ENCODE data around the gene NOP56. TPM values are rescaled to one million over a fixed set of nuclear protein-coding genes. Genes with fewer than 3 reads are reported as not detected.

The NOP56 gene, protein sequence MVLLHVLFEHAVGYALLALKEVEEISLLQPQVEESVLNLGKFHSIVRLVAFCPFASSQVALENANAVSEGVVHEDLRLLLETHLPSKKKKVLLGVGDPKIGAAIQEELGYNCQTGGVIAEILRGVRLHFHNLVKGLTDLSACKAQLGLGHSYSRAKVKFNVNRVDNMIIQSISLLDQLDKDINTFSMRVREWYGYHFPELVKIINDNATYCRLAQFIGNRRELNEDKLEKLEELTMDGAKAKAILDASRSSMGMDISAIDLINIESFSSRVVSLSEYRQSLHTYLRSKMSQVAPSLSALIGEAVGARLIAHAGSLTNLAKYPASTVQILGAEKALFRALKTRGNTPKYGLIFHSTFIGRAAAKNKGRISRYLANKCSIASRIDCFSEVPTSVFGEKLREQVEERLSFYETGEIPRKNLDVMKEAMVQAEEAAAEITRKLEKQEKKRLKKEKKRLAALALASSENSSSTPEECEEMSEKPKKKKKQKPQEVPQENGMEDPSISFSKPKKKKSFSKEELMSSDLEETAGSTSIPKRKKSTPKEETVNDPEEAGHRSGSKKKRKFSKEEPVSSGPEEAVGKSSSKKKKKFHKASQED
- total RNA-seq, result 127 TPM

DNA sequence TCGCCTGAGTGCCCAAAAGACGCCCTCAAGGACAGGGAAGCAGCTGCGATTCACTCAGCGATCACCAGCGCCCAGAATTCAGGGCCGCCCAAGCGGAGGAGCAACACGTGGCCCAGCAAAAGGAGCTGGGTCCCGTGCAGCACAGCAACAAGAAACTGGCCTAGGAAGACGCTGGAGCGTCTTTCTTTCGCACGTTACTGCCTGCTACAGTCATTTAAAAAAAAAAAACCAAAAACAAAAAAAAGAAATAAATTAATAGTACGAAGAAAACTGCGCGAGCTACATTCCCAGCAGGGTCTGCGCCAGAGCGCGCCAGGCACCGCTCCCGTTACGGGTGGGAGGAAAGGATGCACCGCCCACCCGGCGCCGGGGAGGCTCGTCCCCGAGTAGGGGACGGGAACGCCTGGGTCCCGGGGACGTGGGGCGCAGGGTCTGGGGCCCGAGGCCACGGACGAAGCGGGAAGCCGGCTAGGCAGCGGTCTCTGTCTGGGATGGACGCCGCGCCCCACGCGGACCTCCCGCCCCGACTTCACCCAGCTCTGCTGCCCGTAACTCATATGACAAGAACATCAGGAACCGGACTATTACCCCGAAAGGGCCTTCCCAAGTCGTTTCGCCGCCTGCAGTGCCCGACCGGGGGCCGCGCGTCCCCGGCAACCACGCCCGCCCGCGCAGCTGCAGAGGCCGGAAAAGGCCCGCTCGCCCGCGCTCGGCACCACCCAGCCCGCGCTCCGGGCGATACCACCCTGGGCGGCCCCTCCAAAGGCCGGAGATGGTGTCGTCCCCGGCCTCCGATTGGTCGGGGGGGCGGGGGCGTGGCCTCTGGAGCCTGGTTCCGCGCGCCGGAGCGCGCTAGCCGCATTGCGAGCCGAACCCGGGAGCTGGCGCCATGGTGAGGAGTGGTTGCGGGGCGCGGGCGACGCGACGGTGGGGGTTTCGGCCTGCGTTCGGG lies at the start of gene NOP56:
NOP56 (plus strand) TSS at position 861 of the 952 bp plus-strand sequence; CDS start at position 890, 29 bp downstream.

DNA sequence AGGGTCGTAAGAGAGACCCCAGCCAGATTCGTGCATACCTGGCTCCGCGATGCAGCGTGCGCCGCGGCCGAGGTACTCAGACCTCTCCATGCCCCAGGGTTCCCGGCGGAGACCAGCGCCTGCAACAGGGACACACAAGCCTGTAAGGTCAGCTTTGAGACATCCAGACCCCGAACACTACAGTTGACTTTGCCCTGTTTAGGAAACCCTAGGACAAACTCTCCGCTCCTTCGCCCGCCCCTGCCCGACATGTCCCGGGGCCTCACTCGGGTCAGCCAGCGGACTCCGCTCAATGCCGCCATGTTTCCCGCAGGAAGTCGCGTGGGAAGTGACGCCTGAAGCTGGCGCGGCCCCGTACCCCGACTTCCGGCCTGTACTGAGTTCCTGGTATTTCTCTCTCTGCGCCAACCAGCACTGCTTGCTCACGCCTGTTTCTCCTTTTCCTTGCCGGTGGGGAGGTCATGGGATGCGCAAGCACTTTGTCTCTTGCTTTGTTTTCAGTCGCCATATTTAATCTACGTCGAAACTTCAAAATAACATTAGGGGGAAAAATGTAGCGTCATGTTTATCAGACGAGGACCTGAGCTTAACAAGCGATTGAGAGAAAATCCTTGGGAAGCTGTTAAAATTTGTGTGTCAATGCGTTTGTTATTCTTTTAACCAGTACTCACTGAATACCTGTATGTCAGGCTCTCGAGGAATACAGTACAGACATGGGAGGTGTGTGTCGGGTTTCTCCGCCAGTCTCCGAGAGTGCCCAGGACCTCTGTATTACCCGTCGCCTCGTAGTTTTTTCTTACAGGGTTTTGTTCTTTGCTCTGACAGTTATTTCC lies 11.7 kb downstream of the NOP56 start, which contains the start of gene IDH3B:
IDH3B (minus strand) TSS at position 330 of the 833 bp plus-strand sequence; CDS start at position 302, 28 bp downstream.

DNA sequence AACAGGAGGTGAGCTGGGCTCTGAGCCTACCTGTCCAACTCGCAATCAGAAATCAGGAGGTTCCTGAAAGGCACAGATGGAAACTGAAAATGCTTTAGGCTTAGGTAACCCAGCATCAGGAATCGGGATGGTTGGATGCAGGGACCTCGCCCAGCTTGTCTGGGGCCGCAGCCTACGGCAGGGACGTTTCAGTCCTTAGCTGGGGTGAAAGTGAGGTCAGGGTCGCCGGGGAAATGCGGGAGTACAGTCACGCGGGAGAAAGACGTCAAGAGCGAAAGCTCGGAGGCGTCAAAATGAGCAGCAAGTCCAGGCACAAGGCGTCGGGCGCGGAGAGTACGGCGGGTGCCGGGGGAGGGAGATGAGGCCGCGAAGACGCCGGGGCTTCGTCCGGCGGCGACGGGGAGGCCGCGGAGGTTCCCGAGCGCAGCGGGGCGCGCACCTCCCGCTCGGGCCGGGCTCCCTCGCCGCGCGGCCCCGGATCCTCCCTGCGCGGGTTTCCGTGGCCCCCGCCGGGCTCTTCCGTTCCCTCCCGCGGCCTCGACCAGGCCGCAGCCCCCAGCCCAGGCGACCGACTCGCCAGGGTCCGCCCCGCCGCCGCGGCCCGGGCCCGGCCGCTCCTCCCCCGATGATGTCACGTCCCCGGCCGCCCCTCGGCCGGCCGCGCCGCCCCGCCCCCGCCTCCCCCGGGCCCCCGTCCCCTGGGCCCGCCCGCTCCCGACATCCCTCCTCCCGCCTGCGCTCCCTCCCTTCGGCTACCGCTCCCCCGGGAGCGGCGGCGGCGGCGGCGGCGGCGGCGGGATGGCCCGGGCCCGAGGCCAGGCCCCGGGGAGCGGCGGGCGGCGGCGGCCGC lies 39.8 kb downstream of the NOP56 start, which contains the start of gene EBF4:
EBF4 (plus strand) TSS at position 745 of the 850 bp plus-strand sequence. CDS start 866 bp downstream, outside the sequence.

Small RNA genes within 50 kb of the gene (small RNA-seq; reads per million reads assigned to genes)
- not detected for gene SNORA51
- not detected for gene SNORD110
- gene SNORD56, result not detected
- not detected for gene SNORD57
- not detected for gene SNORD86

Other genes starting within 250 kb of the NOP56 start
- 34.4 TPM for gene SNRPB, start 181.8 kb upstream of the NOP56 start, total RNA-seq
- 18.0 TPM for gene ZNF343, start 143.7 kb upstream of the NOP56 start, total RNA-seq
- gene TMC2, start 116.1 kb upstream of the NOP56 start, total RNA-seq, result 3.5 TPM
- 69.7 TPM for gene IDH3B, start 11.6 kb downstream of the NOP56 start, total RNA-seq
- gene EBF4, start 40.1 kb downstream of the NOP56 start, total RNA-seq, result 15.7 TPM
- 12.0 TPM for gene CPXM1, start 148.0 kb downstream of the NOP56 start, total RNA-seq
- gene C20orf141, start 162.4 kb downstream of the NOP56 start, total RNA-seq, result not detected
- gene TMEM239, start 163.7 kb downstream of the NOP56 start, total RNA-seq, result not detected
- 18.0 TPM for gene PCED1A, start 188.0 kb downstream of the NOP56 start, total RNA-seq
- gene VPS16, start 188.1 kb downstream of the NOP56 start, total RNA-seq, result 44.5 TPM
- gene PTPRA, start 220.8 kb downstream of the NOP56 start, total RNA-seq, result 175 TPM